Left lung (tissue), 10 donors: ENCODE results near the gene EBP. TPM values are rescaled to one million over a fixed set of nuclear protein-coding genes. Genes with fewer than 3 reads are reported as not detected.

Experiments used
- ATAC-seq: fragments of 200-7000 bp; cut with Tn5 transposase; one replicate; pipeline ENCODE4 v1.9.1; 2020; ENCODE audit warnings: moderate library complexity
- DNase-seq, 4 donors: peaks; one replicate each; pipeline ENCODE4 v3.0.0-alpha.2; 2013 to 2020
- H3K27ac ChIP-seq, 2 donors: fragments of 200-600 bp; sonication (generic) in 1 of 2; one replicate each; pipeline versions ENCODE4 v1.5.0 to v1.8.0; 2020 to 2021
- H3K27me3 ChIP-seq, 2 donors: fragments of 200-600 bp; sonication (generic) in 1 of 2; one replicate each; pipeline versions ENCODE4 v1.5.0 to v1.8.0; 2020 to 2021
- H3K36me3 ChIP-seq, 2 donors: fragments of 200-600 bp; sonication (generic) in 1 of 2; one replicate each; pipeline versions ENCODE4 v1.5.0 to v1.8.0; 2020 to 2021
- H3K4me1 ChIP-seq, 2 donors: fragments of 200-600 bp; one replicate each; pipeline ENCODE4 v1.8.0; 2021
- H3K4me3 ChIP-seq, 2 donors: fragments of 200-600 bp; sonication (generic) in 1 of 2; one replicate each; pipeline versions ENCODE4 v1.5.0 to v1.8.0; 2020 to 2021; ENCODE audit warnings: mild to moderate bottlenecking in 1 of 2
- H3K9me3 ChIP-seq, 2 donors: fragments of 200-600 bp; sonication (generic) in 1 of 2; one replicate each; pipeline versions ENCODE4 v1.5.0 to v1.8.0; 2020 to 2021
- CTCF ChIP-seq, 2 donors: fragments of 200-600 bp; sonication (generic) in 1 of 2; IDR thresholded peaks; one replicate each; pipeline versions ENCODE4 v1.5.0 to v1.8.0; 2021; ENCODE audit warnings: antibody characterized with exemption in 2 of 2
- intact Hi-C, 2 donors: fragments of 100-400 bp; cut with DNase I; formaldehyde crosslinking; loops; one replicate each; pipeline versions ENCODE4 v1.11.2 to v1.14.2; 2022
- polyA plus RNA-seq, 6 donors: library from polyadenylated mRNA; unstranded; fragments of 120-200 nt; gene quantifications; one replicate each; pipeline ENCODE4 v1.2.1, GENCODE V29; 2013; ENCODE audit not compliant: insufficient read length in 6 of 6
- total RNA-seq, 2 donors: library from RNA; stranded (reverse); fragmentation: NEBNext Ultra II Directional; extraction: Animal tissue kit (Norgen Biotek cat#: 25700); gene quantifications; one replicate each; pipeline ENCODE4 v1.2.1, GENCODE V29; 2021
- donor health status: DM: no; HTN: yes; CAD: no.
- donor health status: DM: no; HTN: no; CAD: no.

Gene EBP
- total and polyA plus RNA-seq, 8 donors = 32.6 to 200 (median 35.1) TPM

GRCh38 chrX:48513670-48514069, 7.9 kb upstream of the EBP start:
- Histone ChIP-seq H3K27me3 (no peaks in the 10 kb centered on the region), H3K36me3 (no peaks in the 10 kb centered on the region), H3K4me1 (peaks cover 0 to 7% of the 10 kb centered on the region in 2 donors), H3K4me3 (no peak overlapping the region), H3K9me3 (no peaks in the 10 kb centered on the region), H3K27ac (no peak overlapping the region)
- intact Hi-C loops = no loop called here
- DNase-seq (no peak), ATAC-seq (no peak)
- TF ChIP-seq CTCF (IDR thresholded peaks at IDR 0.05) = no peak

GRCh38 chrX:48514126-48514806, 7.3 kb upstream of the EBP start:
- no peak for TF ChIP-seq CTCF (IDR thresholded peaks at IDR 0.05)
- ATAC-seq = no peak
- no peak overlapping the region for H3K27ac ChIP-seq
- H3K36me3 ChIP-seq = no peaks in the 10 kb centered on the region
- no peaks in the 10 kb centered on the region for H3K9me3 ChIP-seq
- no peak for DNase-seq
- no peaks in the 10 kb centered on the region for H3K27me3 ChIP-seq
- no peak overlapping the region for H3K4me3 ChIP-seq
- H3K4me1 ChIP-seq = peaks cover 0 to 7% of the 10 kb centered on the region in 2 donors
- intact Hi-C loops = no loop called here

GRCh38 chrX:48514868-48515460, 6.6 kb upstream of the EBP start:
- Histone ChIP-seq H3K4me3 (no peak overlapping the region), H3K9me3 (no peaks in the 10 kb centered on the region), H3K4me1 (peaks cover 0 to under 1% of the 10 kb centered on the region in 2 donors), H3K27me3 (no peaks in the 10 kb centered on the region), H3K36me3 (no peaks in the 10 kb centered on the region), H3K27ac (no peak overlapping the region)
- no peak for DNase-seq
- TF ChIP-seq CTCF (IDR thresholded peaks at IDR 0.05) = no peak
- ATAC-seq = no peak
- intact Hi-C loops = no loop called here

- intact Hi-C loops = no loop called here
- H3K4me3 ChIP-seq = no peak overlapping the region
Observed at GRCh38 chrX:48515842-48516241, 5.8 kb upstream of the EBP start.

More at GRCh38 chrX:48515842-48516241, 5.8 kb upstream of the EBP start:
- no peak overlapping the region for H3K27ac ChIP-seq
- TF ChIP-seq CTCF (IDR thresholded peaks at IDR 0.05) = no peak
- H3K36me3 ChIP-seq = no peaks in the 10 kb centered on the region
- H3K27me3 ChIP-seq = no peaks in the 10 kb centered on the region
- no peaks in the 10 kb centered on the region for H3K4me1 ChIP-seq
- H3K9me3 ChIP-seq = no peaks in the 10 kb centered on the region
- ATAC-seq (no peak), DNase-seq (no peak)
